ENCODE measurements around the gene HMGXB3.

GRCh38 chr5:150024346-150024984 lies 23.9 kb downstream of the HMGXB3 start:
- TF ChIP-seq CTCF (IDR thresholded peaks at IDR 0.05; ENCODE audit: poor library complexity, severe bottlenecking) (no peak), POLR2AphosphoS5 (IDR thresholded peaks at IDR 0.05) (no peak), SMC3 (conservative IDR thresholded peaks at IDR 0.05; ENCODE audit: poor library complexity) (no peak), REST (IDR thresholded peaks at IDR 0.05; ENCODE audit: borderline replicate concordance) (no peak), EZH2 (IDR thresholded peaks at IDR 0.05; ENCODE audit: borderline replicate concordance, insufficient read depth, low read length, poor library complexity, severe bottlenecking) (no peak)
